A673 (cell line): Measurements from ENCODE around the gene SH2D3C. TPM values are rescaled to one million over a fixed set of nuclear protein-coding genes. Genes with fewer than 3 reads are reported as not detected.

Source experiments
- BruUV-seq: library from RNA; stranded (reverse); fragments of 400-500 nt; replicated peaks from 2 replicates; lab custom pipeline; 2021; lab: Mats Ljungman, UMichigan
- CTCF ChIA-PET: fragments of 300-600 bp; sonication (Branson Sonifier 250); formaldehyde crosslinking; loops from one replicate; lab custom pipeline; 2022; ENCODE audit warnings: antibody characterized with exemption; lab: Charles Lee
- POLR2A ChIA-PET: fragments of 300-600 bp; sonication (Branson Sonifier 250); formaldehyde crosslinking; loops from one replicate; lab custom pipeline; 2022; ENCODE audit warnings: antibody characterized with exemption; ENCODE audit not compliant: low non-redundant PET; lab: Charles Lee
- DNase-seq: peaks from one replicate; pipeline ENCODE4 v3.0.0-alpha.2; 2015; ENCODE audit warnings: low spot score
- H3K27ac ChIP-seq: fragments of 200-600 bp; sonication (generic); 2 replicates; pipeline ENCODE4 v1.5.1; 2016; ENCODE audit warnings: mixed run types, low read depth, mild to moderate bottlenecking, mixed read lengths, antibody characterized with exemption, low read length; ENCODE audit not compliant: poor library complexity, severe bottlenecking
- H3K27me3 ChIP-seq: fragments of 200-600 bp; sonication (generic); replicated peaks from 2 replicates; pipeline ENCODE4 v1.6.1; 2017; ENCODE audit warnings: mixed run types, low read depth, mild to moderate bottlenecking, mixed read lengths, antibody characterized with exemption, low read length; ENCODE audit not compliant: insufficient read depth, poor library complexity
- H3K36me3 ChIP-seq: fragments of 200-600 bp; sonication (generic); 2 replicates; pipeline ENCODE4 v1.6.1; 2016; ENCODE audit warnings: mixed run types, mild to moderate bottlenecking, mixed read lengths, antibody characterized with exemption, low read length; ENCODE audit not compliant: insufficient read depth, poor library complexity, severe bottlenecking
- H3K4me1 ChIP-seq: fragments of 200-600 bp; sonication (generic); 2 replicates; pipeline ENCODE4 v1.6.1; 2017; ENCODE audit warnings: mixed run types, mild to moderate bottlenecking, mixed read lengths, antibody characterized with exemption, low read length; ENCODE audit not compliant: insufficient read depth, poor library complexity, severe bottlenecking
- H3K4me3 ChIP-seq: fragments of 200-600 bp; sonication (generic); 2 replicates; pipeline ENCODE4 v1.5.1; 2016; ENCODE audit warnings: low read depth, mixed run types, mild to moderate bottlenecking, mixed read lengths, low read length; ENCODE audit not compliant: poor library complexity, severe bottlenecking
- H3K9me3 ChIP-seq: fragments of 200-600 bp; sonication (generic); 2 replicates; pipeline ENCODE4 v1.6.1; 2016; ENCODE audit warnings: mixed run types, low read depth, mild to moderate bottlenecking, mixed read lengths, antibody characterized with exemption, low read length; ENCODE audit not compliant: poor library complexity, severe bottlenecking
- EZH2 ChIP-seq: fragments of 200-600 bp; sonication (generic); IDR thresholded peaks from 2 replicates; pipeline ENCODE4 v1.6.1; 2017; ENCODE audit warnings: borderline replicate concordance, low read depth, mild to moderate bottlenecking, mixed read lengths, antibody characterized with exemption, low read length; ENCODE audit not compliant: poor library complexity, severe bottlenecking
- intact Hi-C: fragments of 100-400 bp; cut with micrococcal nuclease; formaldehyde crosslinking; loops from one replicate; pipeline ENCODE4 v1.10.0; 2022; ENCODE audit not compliant: unreplicated experiment
- total RNA-seq: library from RNA; stranded (reverse); gene quantifications from 2 replicates; pipeline ENCODE4 v1.2.3, GENCODE V29; 2021
- TF ChIP-seq, protein P1 (sequence below): fragments of 300-800, 200-600 bp; sonication (generic); conservative IDR thresholded peaks from 2 replicates; pipeline ENCODE4 v1.5.1; 2017; ENCODE audit warnings: low read depth, mild to moderate bottlenecking, antibody characterized with exemption, low read length, moderate library complexity, mixed read lengths

The SH2D3C gene
- total RNA-seq, 1 experiment from 2014 or later = not detected

DNA sequence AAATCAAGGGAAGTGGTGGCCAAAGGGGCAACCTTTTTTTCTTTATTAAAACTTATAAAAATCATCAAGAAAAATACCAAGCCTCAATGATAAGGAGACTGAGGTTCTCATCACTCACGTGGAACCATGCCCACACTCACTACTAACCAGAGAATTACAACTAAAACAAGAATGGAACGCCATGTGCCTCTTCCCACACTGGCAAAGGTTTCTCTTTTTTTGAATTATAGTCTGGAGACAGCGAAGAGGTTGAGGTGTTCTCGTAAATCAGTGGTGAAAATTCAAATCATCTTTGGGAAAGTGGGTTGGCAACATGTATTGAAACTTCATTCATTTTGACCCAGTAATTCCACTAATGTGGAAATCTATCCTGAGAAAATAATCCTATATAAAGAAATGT lies 43.6 kb upstream of the SH2D3C start:
- POLR2A ChIA-PET = interaction anchor here (0.6 kb wide), 1 partner anchor 598 kb away, joined by 12 read pairs; no protein-coding TSS in a partner anchor
- H3K27me3 ChIP-seq = no peaks in the 10 kb centered on the region
- no peak overlapping the region for H3K4me3 ChIP-seq
- H3K4me1 ChIP-seq = no peaks in the 10 kb centered on the region
- peaks cover 5% of the 10 kb centered on the region for H3K36me3 ChIP-seq
- no peak overlapping the region for H3K27ac ChIP-seq
- CTCF ChIA-PET = no interaction called here
- no peak for TF ChIP-seq EZH2
- TF ChIP-seq, protein P1, sequence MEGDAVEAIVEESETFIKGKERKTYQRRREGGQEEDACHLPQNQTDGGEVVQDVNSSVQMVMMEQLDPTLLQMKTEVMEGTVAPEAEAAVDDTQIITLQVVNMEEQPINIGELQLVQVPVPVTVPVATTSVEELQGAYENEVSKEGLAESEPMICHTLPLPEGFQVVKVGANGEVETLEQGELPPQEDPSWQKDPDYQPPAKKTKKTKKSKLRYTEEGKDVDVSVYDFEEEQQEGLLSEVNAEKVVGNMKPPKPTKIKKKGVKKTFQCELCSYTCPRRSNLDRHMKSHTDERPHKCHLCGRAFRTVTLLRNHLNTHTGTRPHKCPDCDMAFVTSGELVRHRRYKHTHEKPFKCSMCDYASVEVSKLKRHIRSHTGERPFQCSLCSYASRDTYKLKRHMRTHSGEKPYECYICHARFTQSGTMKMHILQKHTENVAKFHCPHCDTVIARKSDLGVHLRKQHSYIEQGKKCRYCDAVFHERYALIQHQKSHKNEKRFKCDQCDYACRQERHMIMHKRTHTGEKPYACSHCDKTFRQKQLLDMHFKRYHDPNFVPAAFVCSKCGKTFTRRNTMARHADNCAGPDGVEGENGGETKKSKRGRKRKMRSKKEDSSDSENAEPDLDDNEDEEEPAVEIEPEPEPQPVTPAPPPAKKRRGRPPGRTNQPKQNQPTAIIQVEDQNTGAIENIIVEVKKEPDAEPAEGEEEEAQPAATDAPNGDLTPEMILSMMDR = no peak
- intact Hi-C loops = no loop called here
- no peak for DNase-seq
- no TSS peak for BruUV-seq
- no peaks in the 10 kb centered on the region for H3K9me3 ChIP-seq

DNA sequence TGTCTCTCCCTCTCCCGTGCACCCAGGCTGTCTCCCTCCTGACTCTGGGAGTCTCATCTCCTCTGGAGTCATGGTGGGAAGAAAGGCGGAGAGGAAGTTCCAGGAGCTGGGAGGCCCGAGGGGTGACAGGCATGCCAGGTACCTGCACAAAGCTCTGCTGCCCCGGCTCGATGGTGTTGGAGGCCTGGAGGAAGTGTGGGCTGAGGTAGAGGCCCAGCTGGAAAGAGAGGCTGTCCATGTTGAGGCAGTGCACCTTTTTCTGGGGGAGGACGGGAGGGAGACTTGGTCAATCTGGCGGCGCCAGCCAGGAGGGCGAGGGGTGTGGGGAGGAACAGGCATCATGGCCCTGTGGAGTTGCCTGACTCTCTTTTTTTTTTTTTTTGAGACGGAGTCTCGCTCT lies 40.1 kb upstream of the SH2D3C start:
- Histone ChIP-seq H3K4me1 (no peaks in the 10 kb centered on the region), H3K27ac (no peak overlapping the region), H3K36me3 (peaks cover 17% of the 10 kb centered on the region), H3K4me3 (no peak overlapping the region), H3K9me3 (no peaks in the 10 kb centered on the region), H3K27me3 (no peaks in the 10 kb centered on the region)
- no peak for DNase-seq
- TF ChIP-seq, protein P1 = no peak
- TF ChIP-seq EZH2 = no peak
- intact Hi-C loops = no loop called here
- POLR2A ChIA-PET = no interaction called here
- CTCF ChIA-PET = interaction anchor here (0.6 kb wide), 1 partner anchor 84 kb away, joined by 3 read pairs; the partner anchor contains the start of gene TOR2A
- BruUV-seq = no TSS peak

DNA sequence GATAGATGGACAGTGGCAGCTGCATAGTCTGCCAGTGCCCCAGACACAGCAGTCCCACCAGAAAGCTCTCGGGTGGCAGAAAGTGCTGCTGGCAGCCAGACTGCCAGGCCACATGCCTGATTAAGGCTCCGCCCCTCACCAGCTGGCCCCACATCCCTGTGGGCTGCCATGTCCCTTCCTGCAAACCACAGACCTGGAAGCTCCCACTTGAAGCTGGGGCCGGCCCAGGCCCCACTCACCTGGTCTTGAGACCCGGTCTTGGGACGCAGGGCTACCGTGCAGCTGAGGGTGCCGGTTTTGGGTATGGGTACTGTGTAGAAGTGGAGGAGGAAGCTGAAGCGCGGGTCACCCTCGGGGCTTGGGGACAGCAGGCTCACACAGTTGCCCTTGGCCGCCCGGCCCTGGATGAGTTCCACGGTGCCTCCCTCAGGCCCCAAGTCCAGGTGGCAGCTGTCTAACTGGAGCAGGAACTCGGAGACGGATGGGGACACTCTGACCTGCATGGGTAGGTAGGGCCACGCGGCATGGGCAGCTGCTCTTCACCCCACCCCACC lies 39.5 kb upstream of the SH2D3C start:
- ChIA-PET POLR2A (no interaction called here), CTCF (no interaction called here)
- Histone ChIP-seq H3K27ac (no peak overlapping the region), H3K27me3 (no peaks in the 10 kb centered on the region), H3K4me3 (no peak overlapping the region), H3K4me1 (no peaks in the 10 kb centered on the region), H3K9me3 (no peaks in the 10 kb centered on the region), H3K36me3 (peaks cover 23% of the 10 kb centered on the region)
- TF ChIP-seq, protein P1 = no peak
- TF ChIP-seq EZH2 = no peak
- DNase-seq = no peak
- BruUV-seq = no TSS peak
- intact Hi-C loops = no loop called here
